Esophagus muscularis mucosa (tissue), 4 donors: ENCODE data around the gene TATDN2. TPM values are rescaled to one million over a fixed set of nuclear protein-coding genes. Genes with fewer than 3 reads are reported as not detected.

Experiments used
- DNase-seq: peaks from one replicate; pipeline ENCODE4 v3.0.0-alpha.2; 2017; ENCODE audit errors: extremely low spot score
- H3K27ac ChIP-seq, 4 donors: fragments of 200-600 bp; sonication (generic); replicated peaks in 1 of 4; 1 replicate in 3 of 4; 2 replicates in 1 of 4; pipeline ENCODE4 v1.5.1; 2016 to 2019; ENCODE audit warnings: mild to moderate bottlenecking in 1 of 4
- H3K27me3 ChIP-seq, 4 donors: fragments of 200-600 bp; sonication (generic); one replicate each; pipeline versions ENCODE4 v1.5.1 to v1.6.0; 2016 to 2019
- H3K36me3 ChIP-seq, 4 donors: fragments of 200-600 bp; sonication (generic); one replicate each; pipeline ENCODE4 v1.5.1; 2016 to 2019
- H3K4me1 ChIP-seq, 4 donors: fragments of 200-600 bp; sonication (generic); one replicate each; pipeline ENCODE4 v1.5.1; 2016 to 2019
- H3K4me3 ChIP-seq, 4 donors: fragments of 200-600 bp; sonication (generic); 1 replicate in 2 of 4; 2 replicates in 2 of 4; pipeline ENCODE4 v1.5.1; 2016 to 2019; ENCODE audit warnings: mild to moderate bottlenecking in 4 of 4, moderate library complexity in 1 of 4
- H3K9me3 ChIP-seq, 4 donors: fragments of 200-600 bp; sonication (generic); 1 replicate in 3 of 4; 2 replicates in 1 of 4; pipeline ENCODE4 v1.5.1; 2016 to 2019
- CTCF ChIP-seq, 3 experiments: fragments of 200-600 bp in 2 of 3; fragments of 450-650 bp in 1 of 3; sonication (generic) in 2 of 3; IDR thresholded peaks; one replicate each; pipeline ENCODE4 v1.5.1; 2017 to 2019; ENCODE audit warnings: antibody characterized with exemption in 3 of 3, mild to moderate bottlenecking in 2 of 3, moderate library complexity in 1 of 3
- EP300 ChIP-seq: sonication (generic); formaldehyde crosslinking; IDR thresholded peaks from one replicate; pipeline ENCODE4 v1.6.1; 2017; ENCODE audit warnings: antibody characterized with exemption
- POLR2A ChIP-seq: fragments of 450-650 bp; IDR thresholded peaks from one replicate; pipeline ENCODE4 v1.6.1; 2017; ENCODE audit warnings: antibody characterized with exemption, moderate library complexity, mild to moderate bottlenecking, low read depth
- POLR2AphosphoS5 ChIP-seq, 2 donors: sonication (generic); formaldehyde crosslinking; IDR thresholded peaks; one replicate each; pipeline ENCODE4 v1.6.1; 2017; ENCODE audit warnings: antibody characterized with exemption in 2 of 2
- WGBS: methylation state at CpG from one replicate; pipeline ENCODE4 v1.1.5; 2018; 5-methylcytosine and 5-hydroxymethylcytosine counted together
- intact Hi-C: fragments of 100-400 bp; cut with DNase I; formaldehyde crosslinking; loops from one replicate; pipeline ENCODE4 v1.15.1; 2023
- small RNA-seq, 3 donors: library from RNA; depleted of rRNA; stranded (forward); fragments of <200 nt; gene quantifications; one replicate each; pipeline ENCODE3, GENCODE V24; 2016
- total RNA-seq, 4 donors: library from RNA; depleted of rRNA; stranded (reverse); fragments of >200 nt; gene quantifications; one replicate each; pipeline versions ENCODE4 v1.1.0 to v1.2.1, GENCODE V29; 2016

The TATDN2 gene
- total RNA-seq, 4 donors from 2014 or later: 15.0 to 24.6 (median 16.7) TPM

- H3K4me3 ChIP-seq: no peak overlapping the region
- H3K36me3 ChIP-seq: no peaks in the 10 kb centered on the region
- WGBS: 66% methylated on average over 10 of the region's 10 CpGs
- intact Hi-C loops: no loop called here
- H3K27me3 ChIP-seq: peaks cover 0 to 50% (median 4%) of the 10 kb centered on the region in 4 donors
- no peaks in the 10 kb centered on the region for H3K4me1 ChIP-seq
- H3K9me3 ChIP-seq: no peaks in the 10 kb centered on the region
- TF ChIP-seq EP300 (no peak), POLR2A (no peak), CTCF (IDR thresholded peaks at IDR 0.05) (no peak), POLR2AphosphoS5 (IDR thresholded peaks at IDR 0.05) (no peak)
- DNase-seq: no peak
- no peak overlapping the region for H3K27ac ChIP-seq
Observed at GRCh38 chr3:10327592-10327991, 79.3 kb downstream of the TATDN2 start.

- no peak overlapping the region for H3K4me3 ChIP-seq
- no peaks in the 10 kb centered on the region for H3K36me3 ChIP-seq
- 47% methylated on average over 19 of the region's 31 CpGs for WGBS
- H3K4me1 ChIP-seq: no peaks in the 10 kb centered on the region
- no peak for DNase-seq
- H3K9me3 ChIP-seq: no peaks in the 10 kb centered on the region
- peaks cover 0 to 50% (median 4%) of the 10 kb centered on the region in 4 donors for H3K27me3 ChIP-seq
- no peak for TF ChIP-seq EP300
- no peak for TF ChIP-seq CTCF (IDR thresholded peaks at IDR 0.05)
- no peak for TF ChIP-seq POLR2A
- no peak for TF ChIP-seq POLR2AphosphoS5 (IDR thresholded peaks at IDR 0.05)
- intact Hi-C loops: no loop called here
- H3K27ac ChIP-seq: no peak overlapping the region
Observed at GRCh38 chr3:10328460-10329071, 80.3 kb downstream of the TATDN2 start.

GRCh38 chr3:10329495-10330015 lies 81.3 kb downstream of the TATDN2 start:
- intact Hi-C loops: no loop called here
- H3K36me3 ChIP-seq: no peaks in the 10 kb centered on the region
- no peak overlapping the region for H3K4me3 ChIP-seq
- no peak overlapping the region for H3K27ac ChIP-seq
- peaks cover 0 to 50% (median 4%) of the 10 kb centered on the region in 4 donors for H3K27me3 ChIP-seq
- no peak for TF ChIP-seq POLR2A
- TF ChIP-seq POLR2AphosphoS5 (IDR thresholded peaks at IDR 0.05): no peak
- no peak for TF ChIP-seq EP300
- no peak for TF ChIP-seq CTCF (IDR thresholded peaks at IDR 0.05)
- 76% methylated on average over 14 of the region's 14 CpGs for WGBS
- no peaks in the 10 kb centered on the region for H3K9me3 ChIP-seq
- no peak for DNase-seq
- no peaks in the 10 kb centered on the region for H3K4me1 ChIP-seq

GRCh38 chr3:10330319-10330718 lies 82.1 kb downstream of the TATDN2 start:
- H3K4me3 ChIP-seq: no peak overlapping the region
- no peak for DNase-seq
- H3K9me3 ChIP-seq: no peaks in the 10 kb centered on the region
- H3K27ac ChIP-seq: no peak overlapping the region
- peaks cover 0 to 57% (median 4%) of the 10 kb centered on the region in 4 donors for H3K27me3 ChIP-seq
- TF ChIP-seq CTCF (IDR thresholded peaks at IDR 0.05) (no peak), POLR2A (no peak), EP300 (no peak), POLR2AphosphoS5 (IDR thresholded peaks at IDR 0.05) (no peak)
- H3K4me1 ChIP-seq: no peaks in the 10 kb centered on the region
- no peaks in the 10 kb centered on the region for H3K36me3 ChIP-seq
- 61% methylated on average over 12 of the region's 12 CpGs for WGBS
- intact Hi-C loops: no loop called here

Small RNA genes within 50 kb of the gene (small RNA-seq; reads per million reads assigned to genes)
- 0.34 to 1.1 (median 0.50) reads per million in 3 donors for gene MIR378B
- 0 reads per million in 3 donors for gene RF02126

Other genes with a start within 250 kb of the TATDN2 start
- gene FANCD2, start 222.0 kb upstream of the TATDN2 start, total RNA-seq: 1 to 10 TPM in 2 of 4 donors, under 1 TPM in 2; 0.52 to 2.3 (median 1.1) TPM
- not detected for gene FANCD2OS, start 140.2 kb upstream of the TATDN2 start, total RNA-seq
- gene BRK1, start 132.8 kb upstream of the TATDN2 start, total RNA-seq: 100 to 1,000 TPM; 107 to 148 (median 142) TPM
- gene VHL, start 106.7 kb upstream of the TATDN2 start, total RNA-seq: 10 to 100 TPM; 17.6 to 29.5 (median 22.2) TPM
- 1 to 10 TPM; 2.5 to 3.2 (median 2.8) TPM for gene IRAK2, start 83.5 kb upstream of the TATDN2 start, total RNA-seq
- gene GHRL, start 44.5 kb downstream of the TATDN2 start, total RNA-seq: under 1 TPM in 1 of 4 donors, not detected in 3; 0.40 TPM
- gene SEC13, start 72.7 kb downstream of the TATDN2 start, total RNA-seq: 10 to 100 TPM; 69.8 to 88.6 (median 77.2) TPM